Spleen (tissue), 7 donors: ENCODE measurements around the gene NMT2.

ENCODE experiments used
- CTCF ChIP-seq, 11 experiments: fragments of 200-600 bp in 7 of 11; fragments of 450-650 bp in 4 of 11; sonication (generic) in 4 of 11; IDR thresholded peaks in 8 of 11; conservative IDR thresholded peaks in 3 of 11; 1 replicate in 7 of 11; 2 replicates in 4 of 11; pipeline versions ENCODE4 v1.4.0 to v1.8.0; 2016 to 2021; ENCODE audit warnings: antibody characterized with exemption in 11 of 11, inconsistent platforms in 4 of 11, mild to moderate bottlenecking in 1 of 11
- POLR2AphosphoS5 ChIP-seq, 3 donors: sonication (generic); formaldehyde crosslinking; IDR thresholded peaks; one replicate each; pipeline ENCODE4 v1.5.1; 2017; ENCODE audit warnings: antibody characterized with exemption in 3 of 3
- donor health status: DM: no; HTN: no; CAD: no; lungs with moderate emphysema.
- donor health status: DM: no; HTN: no; CAD: no.
- donor health status: DM: no; HTN: no; CAD: no.

GRCh38 chr10:15131330-15131729 lies 37.2 kb downstream of the NMT2 start:
- TF ChIP-seq POLR2AphosphoS5 (IDR thresholded peaks at IDR 0.05) (no peak), CTCF (IDR thresholded peaks at IDR 0.05 in 8 of 11, conservative IDR thresholded peaks at IDR 0.05 in 3 of 11) (no peak)
